Tibial nerve (tissue), 4 donors: ENCODE measurements around the gene SLC31A2.

Experiments used
- EP300 ChIP-seq, 2 donors: sonication (generic); formaldehyde crosslinking; IDR thresholded peaks; one replicate each; pipeline ENCODE4 v1.6.1; 2017; ENCODE audit warnings: antibody characterized with exemption in 2 of 2, mild to moderate bottlenecking in 1 of 2
- POLR2A ChIP-seq, 2 donors: fragments of 450-650 bp; IDR thresholded peaks; one replicate each; pipeline ENCODE4 v1.6.1; 2017; ENCODE audit warnings: antibody characterized with exemption in 2 of 2, mild to moderate bottlenecking in 2 of 2, moderate library complexity in 2 of 2
- TF ChIP-seq, protein P1 (sequence below), 5 experiments: fragments of 200-600 bp in 3 of 5; fragments of 450-650 bp in 2 of 5; sonication (generic) in 3 of 5; IDR thresholded peaks; one replicate each; pipeline ENCODE4 v1.5.1; 2016 to 2019; ENCODE audit warnings: antibody characterized with exemption in 5 of 5, mild to moderate bottlenecking in 3 of 5, moderate library complexity in 2 of 5

DNA sequence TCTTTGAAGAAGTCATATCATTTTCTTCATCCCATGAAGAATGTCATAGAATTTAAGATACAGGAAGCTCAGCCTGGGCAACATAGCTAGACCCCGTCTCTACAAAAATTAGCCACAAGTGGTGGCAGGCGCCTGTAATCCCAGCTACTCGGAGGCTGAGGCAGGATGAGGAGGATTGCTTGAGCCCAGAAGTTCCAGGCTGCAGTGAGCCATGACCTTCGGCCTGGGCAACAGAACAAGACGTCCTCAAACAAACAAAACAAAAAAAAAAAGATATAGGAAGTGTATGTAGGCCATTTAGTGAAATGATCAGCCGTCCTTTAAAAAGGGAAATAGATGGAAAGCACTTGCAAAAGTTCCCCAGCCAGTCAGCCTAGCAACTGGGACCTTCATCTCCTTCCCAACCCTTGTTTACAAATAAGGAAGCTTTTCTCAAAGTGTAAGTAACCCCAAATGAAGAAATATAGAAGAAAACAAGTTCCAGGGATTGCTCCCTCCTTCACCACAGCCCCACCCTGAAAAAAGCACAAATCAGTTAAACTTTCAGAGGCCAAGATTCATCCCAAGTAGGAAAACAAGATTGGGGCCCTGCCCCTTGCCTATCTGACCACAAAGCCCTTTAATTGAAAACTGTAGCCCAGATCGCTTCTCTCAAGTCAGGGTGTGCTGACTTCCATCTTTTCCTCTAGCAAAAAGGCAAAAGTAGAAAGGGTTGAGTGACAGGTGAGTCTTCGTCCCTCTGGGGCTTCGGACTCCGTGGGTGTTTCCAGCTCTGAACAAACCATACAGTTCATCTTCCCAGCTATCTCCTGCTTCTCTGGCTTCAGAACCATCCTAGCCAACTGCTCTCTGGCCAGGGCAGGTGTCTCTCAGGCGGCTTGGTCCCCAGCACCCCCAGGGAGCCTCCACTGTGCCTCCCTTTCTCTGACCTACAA, 1.2 kb downstream of the SLC31A2 start:
- TF ChIP-seq, protein P1, sequence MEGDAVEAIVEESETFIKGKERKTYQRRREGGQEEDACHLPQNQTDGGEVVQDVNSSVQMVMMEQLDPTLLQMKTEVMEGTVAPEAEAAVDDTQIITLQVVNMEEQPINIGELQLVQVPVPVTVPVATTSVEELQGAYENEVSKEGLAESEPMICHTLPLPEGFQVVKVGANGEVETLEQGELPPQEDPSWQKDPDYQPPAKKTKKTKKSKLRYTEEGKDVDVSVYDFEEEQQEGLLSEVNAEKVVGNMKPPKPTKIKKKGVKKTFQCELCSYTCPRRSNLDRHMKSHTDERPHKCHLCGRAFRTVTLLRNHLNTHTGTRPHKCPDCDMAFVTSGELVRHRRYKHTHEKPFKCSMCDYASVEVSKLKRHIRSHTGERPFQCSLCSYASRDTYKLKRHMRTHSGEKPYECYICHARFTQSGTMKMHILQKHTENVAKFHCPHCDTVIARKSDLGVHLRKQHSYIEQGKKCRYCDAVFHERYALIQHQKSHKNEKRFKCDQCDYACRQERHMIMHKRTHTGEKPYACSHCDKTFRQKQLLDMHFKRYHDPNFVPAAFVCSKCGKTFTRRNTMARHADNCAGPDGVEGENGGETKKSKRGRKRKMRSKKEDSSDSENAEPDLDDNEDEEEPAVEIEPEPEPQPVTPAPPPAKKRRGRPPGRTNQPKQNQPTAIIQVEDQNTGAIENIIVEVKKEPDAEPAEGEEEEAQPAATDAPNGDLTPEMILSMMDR (IDR thresholded peaks at IDR 0.05) = no peak
- no peak for TF ChIP-seq POLR2A (IDR thresholded peaks at IDR 0.05)
- peak in 1 of 2 donors; percentile 53 for TF ChIP-seq EP300 (IDR thresholded peaks at IDR 0.05)
